Cardiac muscle cell (in vitro differentiated cells and primary cell): Measurements from ENCODE around the gene LDB2. TPM values are rescaled to one million over a fixed set of nuclear protein-coding genes. Genes with fewer than 3 reads are reported as not detected.

Source experiments
- DNase-seq, 2 donors: peaks; one replicate each; pipeline versions ENCODE4 v3.0.0 to v3.0.0-alpha.2; 2010 to 2017; ENCODE audit warnings: low read depth in 1 of 2, low spot score in 1 of 2
- H3K27ac ChIP-seq: fragments of 200-600 bp; sonication (generic); 2 replicates; pipeline ENCODE4 v1.5.1; 2016
- H3K27me3 ChIP-seq: fragments of 200-600 bp; sonication (generic); 2 replicates; pipeline ENCODE4 v1.6.0; 2016; ENCODE audit warnings: control low read depth
- H3K36me3 ChIP-seq: fragments of 200-600 bp; sonication (generic); 2 replicates; pipeline ENCODE4 v1.5.1; 2016; ENCODE audit warnings: control low read depth
- H3K4me1 ChIP-seq: fragments of 200-600 bp; sonication (generic); 2 replicates; pipeline ENCODE4 v1.8.1; 2017; ENCODE audit warnings: low read depth, mild to moderate bottlenecking, mixed run types
- H3K4me3 ChIP-seq: fragments of 200-600 bp; sonication (generic); 2 replicates; pipeline ENCODE4 v1.5.1; 2016; ENCODE audit warnings: mild to moderate bottlenecking
- H3K9me3 ChIP-seq: fragments of 200-600 bp; sonication (generic); 2 replicates; pipeline ENCODE4 v1.5.1; 2017; ENCODE audit warnings: low read depth, mild to moderate bottlenecking, control low read depth
- polyA plus RNA-seq: library from polyadenylated mRNA; unstranded; fragments of >200 nt; fragmentation: Nextera tagmentation; extraction: Ambion mirVana; gene quantifications from 2 replicates; pipeline ENCODE4 v1.2.1, GENCODE V29; 2016
- total RNA-seq: library from RNA; depleted of rRNA; stranded (reverse); fragments of >200 nt; gene quantifications from 2 replicates; pipeline ENCODE4 v1.2.3, GENCODE V29; 2016
- TF ChIP-seq, protein P1 (sequence below): IDR thresholded peaks from 2 replicates; pipeline ENCODE4 v1.5.1; 2012; ENCODE audit warnings: low read depth, mild to moderate bottlenecking, low read length

The LDB2 gene
- total and polyA plus RNA-seq, 2 experiments from 2014 or later = 10.4 to 12.4 TPM

DNA sequence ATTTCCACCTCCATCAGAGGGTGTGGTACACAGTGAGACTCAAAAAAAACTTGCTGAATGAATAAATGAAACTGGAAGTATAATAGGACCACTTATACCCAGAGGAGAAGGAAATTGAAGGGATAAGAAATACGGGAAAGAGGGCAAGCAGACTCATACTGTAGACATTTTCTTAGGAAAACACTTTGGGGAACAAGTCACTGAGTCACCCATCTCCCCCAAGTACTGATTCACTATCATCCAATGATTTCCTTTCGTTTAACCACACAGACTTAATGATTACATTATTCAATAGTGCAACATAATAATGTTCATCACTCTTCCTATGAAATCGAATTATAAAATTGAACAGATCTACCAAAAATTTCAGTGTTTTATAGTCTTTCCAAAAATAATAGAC lies 97.1 kb downstream of the LDB2 start:
- H3K27me3 ChIP-seq = no peaks in the 10 kb centered on the region
- H3K4me3 ChIP-seq = no peak overlapping the region
- no peak overlapping the region for H3K27ac ChIP-seq
- H3K9me3 ChIP-seq = no peaks in the 10 kb centered on the region
- H3K36me3 ChIP-seq = no peaks in the 10 kb centered on the region
- no peaks in the 10 kb centered on the region for H3K4me1 ChIP-seq
- DNase-seq = no peak
- TF ChIP-seq, protein P1, sequence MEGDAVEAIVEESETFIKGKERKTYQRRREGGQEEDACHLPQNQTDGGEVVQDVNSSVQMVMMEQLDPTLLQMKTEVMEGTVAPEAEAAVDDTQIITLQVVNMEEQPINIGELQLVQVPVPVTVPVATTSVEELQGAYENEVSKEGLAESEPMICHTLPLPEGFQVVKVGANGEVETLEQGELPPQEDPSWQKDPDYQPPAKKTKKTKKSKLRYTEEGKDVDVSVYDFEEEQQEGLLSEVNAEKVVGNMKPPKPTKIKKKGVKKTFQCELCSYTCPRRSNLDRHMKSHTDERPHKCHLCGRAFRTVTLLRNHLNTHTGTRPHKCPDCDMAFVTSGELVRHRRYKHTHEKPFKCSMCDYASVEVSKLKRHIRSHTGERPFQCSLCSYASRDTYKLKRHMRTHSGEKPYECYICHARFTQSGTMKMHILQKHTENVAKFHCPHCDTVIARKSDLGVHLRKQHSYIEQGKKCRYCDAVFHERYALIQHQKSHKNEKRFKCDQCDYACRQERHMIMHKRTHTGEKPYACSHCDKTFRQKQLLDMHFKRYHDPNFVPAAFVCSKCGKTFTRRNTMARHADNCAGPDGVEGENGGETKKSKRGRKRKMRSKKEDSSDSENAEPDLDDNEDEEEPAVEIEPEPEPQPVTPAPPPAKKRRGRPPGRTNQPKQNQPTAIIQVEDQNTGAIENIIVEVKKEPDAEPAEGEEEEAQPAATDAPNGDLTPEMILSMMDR = no peak

- TF ChIP-seq, protein P1 = peak; percentile 93
- Histone ChIP-seq H3K27ac (no peak overlapping the region), H3K4me3 (no peak overlapping the region), H3K4me1 (no peaks in the 10 kb centered on the region), H3K36me3 (no peaks in the 10 kb centered on the region), H3K9me3 (no peaks in the 10 kb centered on the region), H3K27me3 (no peaks in the 10 kb centered on the region)
- peak; percentile 69 to 72 for DNase-seq
Measured at GRCh38 chr4:16794816-16795445, 103.5 kb downstream of the LDB2 start.

- Histone ChIP-seq H3K27ac (no peak overlapping the region), H3K4me3 (no peak overlapping the region), H3K4me1 (no peaks in the 10 kb centered on the region), H3K9me3 (no peaks in the 10 kb centered on the region), H3K27me3 (no peaks in the 10 kb centered on the region), H3K36me3 (no peaks in the 10 kb centered on the region)
- TF ChIP-seq, protein P1 = no peak
- DNase-seq = no peak
Measured at GRCh38 chr4:16791460-16791859, 107.0 kb downstream of the LDB2 start.

DNA sequence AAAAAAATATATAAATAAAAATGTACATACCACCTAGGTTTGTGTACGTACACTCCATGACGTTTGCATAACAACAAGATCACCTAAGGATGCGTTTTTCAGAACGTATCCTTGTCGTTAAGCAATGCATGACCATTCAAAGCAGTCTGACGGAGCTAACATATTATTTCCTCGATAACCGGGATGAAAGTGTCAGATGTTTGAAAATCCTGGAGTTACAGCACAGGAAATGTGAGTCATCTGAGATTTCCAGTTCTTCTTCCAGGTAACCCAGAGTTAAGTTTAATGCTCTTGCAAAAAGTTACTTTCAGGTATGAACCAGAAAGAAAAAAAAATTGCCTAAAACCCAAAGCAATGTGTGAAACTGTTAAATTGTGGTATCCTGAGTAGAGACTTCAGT lies 107.9 kb downstream of the LDB2 start:
- TF ChIP-seq, protein P1 = no peak
- Histone ChIP-seq H3K27ac (no peak overlapping the region), H3K36me3 (no peaks in the 10 kb centered on the region), H3K27me3 (no peaks in the 10 kb centered on the region), H3K9me3 (no peaks in the 10 kb centered on the region), H3K4me3 (no peak overlapping the region), H3K4me1 (peaks cover 6% of the 10 kb centered on the region)
- no peak for DNase-seq

DNA sequence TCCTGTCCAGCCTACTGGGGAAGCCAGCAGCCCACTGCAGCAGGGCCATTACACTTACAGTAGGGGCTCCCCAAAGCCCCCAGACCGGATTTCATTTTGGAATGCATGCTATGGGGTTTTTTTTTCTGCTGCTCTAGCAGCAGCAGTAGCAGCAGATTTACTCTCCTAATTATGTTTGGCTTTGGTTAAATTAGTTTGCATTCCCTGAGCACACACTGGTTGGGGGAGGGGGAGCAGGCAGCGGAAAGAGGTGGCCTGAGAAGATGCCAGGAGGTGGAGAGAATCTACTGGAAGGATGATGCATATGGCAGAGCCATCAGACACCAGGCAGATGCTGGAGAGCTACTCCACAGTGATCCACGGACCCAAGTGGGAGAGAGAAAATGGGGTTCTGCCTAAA lies 109.6 kb downstream of the LDB2 start:
- Histone ChIP-seq H3K9me3 (no peaks in the 10 kb centered on the region), H3K4me3 (no peak overlapping the region), H3K27ac (no peak overlapping the region), H3K27me3 (no peaks in the 10 kb centered on the region), H3K36me3 (no peaks in the 10 kb centered on the region), H3K4me1 (peaks cover 6% of the 10 kb centered on the region)
- no peak for DNase-seq
- TF ChIP-seq, protein P1 = no peak
